ENCODE data around the gene CTPS1.

CTPS1 gene

GRCh38 chr1:41003127-41003639, 23.7 kb downstream of the CTPS1 start:
- DNase-seq: no peak

- DNase-seq: peak; percentile 87
Measured at GRCh38 chr1:41003640-41004220, 24.2 kb downstream of the CTPS1 start.

GRCh38 chr1:41005876-41006275, 26.4 kb downstream of the CTPS1 start:
- DNase-seq: no peak

- DNase-seq: no peak
Measured at GRCh38 chr1:41006942-41007865, 27.7 kb downstream of the CTPS1 start.

- no peak for DNase-seq
Measured at GRCh38 chr1:41009466-41009865, 30.0 kb downstream of the CTPS1 start.

GRCh38 chr1:41010345-41010744, 30.8 kb downstream of the CTPS1 start:
- no peak for DNase-seq

GRCh38 chr1:41013024-41013423, 33.5 kb downstream of the CTPS1 start:
- DNase-seq: no peak

GRCh38 chr1:41013796-41014195, 34.3 kb downstream of the CTPS1 start:
- DNase-seq: peak; percentile 55

- DNase-seq: no peak
Measured at GRCh38 chr1:41014871-41015270, 35.4 kb downstream of the CTPS1 start.

- no peak for DNase-seq
Measured at GRCh38 chr1:41015281-41015896, 35.9 kb downstream of the CTPS1 start.

- no peak for DNase-seq
Measured at GRCh38 chr1:41015897-41016470, 36.5 kb downstream of the CTPS1 start.

GRCh38 chr1:41017141-41018017, 37.9 kb downstream of the CTPS1 start:
- no peak for DNase-seq

GRCh38 chr1:41018018-41018410, 38.5 kb downstream of the CTPS1 start:
- DNase-seq: no peak

GRCh38 chr1:41019353-41019745, 39.9 kb downstream of the CTPS1 start:
- no peak for DNase-seq

GRCh38 chr1:41020109-41020576, 40.6 kb downstream of the CTPS1 start:
- no peak for DNase-seq

GRCh38 chr1:41020654-41021053, 41.2 kb downstream of the CTPS1 start:
- DNase-seq: no peak

- DNase-seq: no peak
Measured at GRCh38 chr1:41021526-41022308, 42.2 kb downstream of the CTPS1 start, which contains the start of gene SLFNL1. Gene SLFNL1 (minus strand): TSS chr1:41021725. CDS start chr1:41020660, 1,065 bp downstream.

GRCh38 chr1:41022424-41022823, 42.9 kb downstream of the CTPS1 start:
- no peak for DNase-seq

- no peak for DNase-seq
Measured at GRCh38 chr1:41023279-41023990, 43.9 kb downstream of the CTPS1 start.

- DNase-seq: no peak
Measured at GRCh38 chr1:41024953-41025352, 45.5 kb downstream of the CTPS1 start.

Data from left hindlimb (tissue), 1 donor.